Measurements from ENCODE around the gene ZNF593. TPM values are rescaled to one million over a fixed set of nuclear protein-coding genes. Genes with fewer than 3 reads are reported as not detected.

The ZNF593 gene
- total and polyA plus RNA-seq, 9 of the 15 experiments (the other 6 are each of a cell fraction or from before 2014, with no cell fraction given), result 9.8 to 334 (median 48.2) TPM

DNA sequence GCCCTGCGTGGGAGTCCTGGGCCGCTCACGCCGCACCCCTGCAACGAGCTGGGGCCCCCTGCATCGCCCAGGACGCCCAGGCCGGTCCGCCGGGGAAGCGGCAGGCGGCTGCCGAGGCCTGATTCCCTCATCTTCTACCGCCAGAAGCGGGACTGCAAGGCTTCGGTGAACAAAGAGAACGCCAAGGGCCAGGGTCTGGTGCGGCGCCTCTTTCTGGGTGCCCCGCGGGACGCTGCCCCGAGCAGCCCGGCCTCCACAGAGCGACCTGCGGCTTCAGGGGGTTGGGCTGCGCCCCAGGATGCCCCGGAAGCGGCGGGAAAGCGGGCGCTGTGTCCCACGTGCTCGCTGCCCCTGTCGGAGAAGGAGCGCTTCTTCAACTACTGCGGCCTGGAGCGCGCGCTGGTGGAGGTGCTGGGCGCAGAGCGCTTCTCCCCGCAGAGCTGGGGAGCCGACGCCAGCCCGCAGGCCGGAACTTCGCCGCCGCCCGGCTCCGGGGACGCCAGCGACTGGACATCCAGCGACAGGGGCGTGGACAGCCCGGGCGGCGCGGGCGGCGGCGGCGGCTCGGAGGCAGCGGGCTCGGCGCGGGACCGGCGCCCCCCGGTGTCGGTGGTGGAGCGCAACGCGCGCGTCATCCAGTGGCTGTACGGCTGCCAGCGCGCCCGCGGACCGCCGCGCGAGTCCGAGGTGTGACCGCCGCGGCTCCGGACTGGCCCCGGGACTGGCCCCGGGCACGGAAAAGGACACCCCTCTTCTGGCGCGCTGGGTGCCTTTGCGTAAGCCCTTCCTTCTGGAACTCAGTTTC is 8.1 kb upstream of the ZNF593 start (continued):
- TF ChIP-seq, protein P1, sequence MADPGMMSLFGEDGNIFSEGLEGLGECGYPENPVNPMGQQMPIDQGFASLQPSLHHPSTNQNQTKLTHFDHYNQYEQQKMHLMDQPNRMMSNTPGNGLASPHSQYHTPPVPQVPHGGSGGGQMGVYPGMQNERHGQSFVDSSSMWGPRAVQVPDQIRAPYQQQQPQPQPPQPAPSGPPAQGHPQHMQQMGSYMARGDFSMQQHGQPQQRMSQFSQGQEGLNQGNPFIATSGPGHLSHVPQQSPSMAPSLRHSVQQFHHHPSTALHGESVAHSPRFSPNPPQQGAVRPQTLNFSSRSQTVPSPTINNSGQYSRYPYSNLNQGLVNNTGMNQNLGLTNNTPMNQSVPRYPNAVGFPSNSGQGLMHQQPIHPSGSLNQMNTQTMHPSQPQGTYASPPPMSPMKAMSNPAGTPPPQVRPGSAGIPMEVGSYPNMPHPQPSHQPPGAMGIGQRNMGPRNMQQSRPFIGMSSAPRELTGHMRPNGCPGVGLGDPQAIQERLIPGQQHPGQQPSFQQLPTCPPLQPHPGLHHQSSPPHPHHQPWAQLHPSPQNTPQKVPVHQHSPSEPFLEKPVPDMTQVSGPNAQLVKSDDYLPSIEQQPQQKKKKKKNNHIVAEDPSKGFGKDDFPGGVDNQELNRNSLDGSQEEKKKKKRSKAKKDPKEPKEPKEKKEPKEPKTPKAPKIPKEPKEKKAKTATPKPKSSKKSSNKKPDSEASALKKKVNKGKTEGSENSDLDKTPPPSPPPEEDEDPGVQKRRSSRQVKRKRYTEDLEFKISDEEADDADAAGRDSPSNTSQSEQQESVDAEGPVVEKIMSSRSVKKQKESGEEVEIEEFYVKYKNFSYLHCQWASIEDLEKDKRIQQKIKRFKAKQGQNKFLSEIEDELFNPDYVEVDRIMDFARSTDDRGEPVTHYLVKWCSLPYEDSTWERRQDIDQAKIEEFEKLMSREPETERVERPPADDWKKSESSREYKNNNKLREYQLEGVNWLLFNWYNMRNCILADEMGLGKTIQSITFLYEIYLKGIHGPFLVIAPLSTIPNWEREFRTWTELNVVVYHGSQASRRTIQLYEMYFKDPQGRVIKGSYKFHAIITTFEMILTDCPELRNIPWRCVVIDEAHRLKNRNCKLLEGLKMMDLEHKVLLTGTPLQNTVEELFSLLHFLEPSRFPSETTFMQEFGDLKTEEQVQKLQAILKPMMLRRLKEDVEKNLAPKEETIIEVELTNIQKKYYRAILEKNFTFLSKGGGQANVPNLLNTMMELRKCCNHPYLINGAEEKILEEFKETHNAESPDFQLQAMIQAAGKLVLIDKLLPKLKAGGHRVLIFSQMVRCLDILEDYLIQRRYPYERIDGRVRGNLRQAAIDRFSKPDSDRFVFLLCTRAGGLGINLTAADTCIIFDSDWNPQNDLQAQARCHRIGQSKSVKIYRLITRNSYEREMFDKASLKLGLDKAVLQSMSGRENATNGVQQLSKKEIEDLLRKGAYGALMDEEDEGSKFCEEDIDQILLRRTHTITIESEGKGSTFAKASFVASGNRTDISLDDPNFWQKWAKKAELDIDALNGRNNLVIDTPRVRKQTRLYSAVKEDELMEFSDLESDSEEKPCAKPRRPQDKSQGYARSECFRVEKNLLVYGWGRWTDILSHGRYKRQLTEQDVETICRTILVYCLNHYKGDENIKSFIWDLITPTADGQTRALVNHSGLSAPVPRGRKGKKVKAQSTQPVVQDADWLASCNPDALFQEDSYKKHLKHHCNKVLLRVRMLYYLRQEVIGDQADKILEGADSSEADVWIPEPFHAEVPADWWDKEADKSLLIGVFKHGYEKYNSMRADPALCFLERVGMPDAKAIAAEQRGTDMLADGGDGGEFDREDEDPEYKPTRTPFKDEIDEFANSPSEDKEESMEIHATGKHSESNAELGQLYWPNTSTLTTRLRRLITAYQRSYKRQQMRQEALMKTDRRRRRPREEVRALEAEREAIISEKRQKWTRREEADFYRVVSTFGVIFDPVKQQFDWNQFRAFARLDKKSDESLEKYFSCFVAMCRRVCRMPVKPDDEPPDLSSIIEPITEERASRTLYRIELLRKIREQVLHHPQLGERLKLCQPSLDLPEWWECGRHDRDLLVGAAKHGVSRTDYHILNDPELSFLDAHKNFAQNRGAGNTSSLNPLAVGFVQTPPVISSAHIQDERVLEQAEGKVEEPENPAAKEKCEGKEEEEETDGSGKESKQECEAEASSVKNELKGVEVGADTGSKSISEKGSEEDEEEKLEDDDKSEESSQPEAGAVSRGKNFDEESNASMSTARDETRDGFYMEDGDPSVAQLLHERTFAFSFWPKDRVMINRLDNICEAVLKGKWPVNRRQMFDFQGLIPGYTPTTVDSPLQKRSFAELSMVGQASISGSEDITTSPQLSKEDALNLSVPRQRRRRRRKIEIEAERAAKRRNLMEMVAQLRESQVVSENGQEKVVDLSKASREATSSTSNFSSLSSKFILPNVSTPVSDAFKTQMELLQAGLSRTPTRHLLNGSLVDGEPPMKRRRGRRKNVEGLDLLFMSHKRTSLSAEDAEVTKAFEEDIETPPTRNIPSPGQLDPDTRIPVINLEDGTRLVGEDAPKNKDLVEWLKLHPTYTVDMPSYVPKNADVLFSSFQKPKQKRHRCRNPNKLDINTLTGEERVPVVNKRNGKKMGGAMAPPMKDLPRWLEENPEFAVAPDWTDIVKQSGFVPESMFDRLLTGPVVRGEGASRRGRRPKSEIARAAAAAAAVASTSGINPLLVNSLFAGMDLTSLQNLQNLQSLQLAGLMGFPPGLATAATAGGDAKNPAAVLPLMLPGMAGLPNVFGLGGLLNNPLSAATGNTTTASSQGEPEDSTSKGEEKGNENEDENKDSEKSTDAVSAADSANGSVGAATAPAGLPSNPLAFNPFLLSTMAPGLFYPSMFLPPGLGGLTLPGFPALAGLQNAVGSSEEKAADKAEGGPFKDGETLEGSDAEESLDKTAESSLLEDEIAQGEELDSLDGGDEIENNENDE (IDR thresholded peaks at IDR 0.05; ENCODE audit: low read depth, low read length), result no peak
- TF ChIP-seq, protein P2, sequence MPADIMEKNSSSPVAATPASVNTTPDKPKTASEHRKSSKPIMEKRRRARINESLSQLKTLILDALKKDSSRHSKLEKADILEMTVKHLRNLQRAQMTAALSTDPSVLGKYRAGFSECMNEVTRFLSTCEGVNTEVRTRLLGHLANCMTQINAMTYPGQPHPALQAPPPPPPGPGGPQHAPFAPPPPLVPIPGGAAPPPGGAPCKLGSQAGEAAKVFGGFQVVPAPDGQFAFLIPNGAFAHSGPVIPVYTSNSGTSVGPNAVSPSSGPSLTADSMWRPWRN (IDR thresholded peaks at IDR 0.05; ENCODE audit: low read depth), result no peak
- TF ChIP-seq ZNF175 (CRISPR knock-in tag; IDR thresholded peaks at IDR 0.05; ENCODE audit: low read depth), result peak; percentile 54; the same call in 1 of the 2 replicates
- TF ChIP-seq FOXP1 (CRISPR knock-in tag; IDR thresholded peaks at IDR 0.05), result peak; percentile 91
- no peak for TF ChIP-seq EWSR1 (IDR thresholded peaks at IDR 0.05; ENCODE audit: borderline replicate concordance, low read depth, partially characterized antibody)
- peak; percentile 70; the same call in 1 of the 2 replicates for TF ChIP-seq ZNF224 (CRISPR knock-in tag; IDR thresholded peaks at IDR 0.05)
- peak; percentile 64 for TF ChIP-seq TAF1 (IDR thresholded peaks at IDR 0.05; ENCODE audit: control insufficient read depth, extremely low read depth, insufficient read depth, low read length, severe bottlenecking)
- TF ChIP-seq, protein P3, sequence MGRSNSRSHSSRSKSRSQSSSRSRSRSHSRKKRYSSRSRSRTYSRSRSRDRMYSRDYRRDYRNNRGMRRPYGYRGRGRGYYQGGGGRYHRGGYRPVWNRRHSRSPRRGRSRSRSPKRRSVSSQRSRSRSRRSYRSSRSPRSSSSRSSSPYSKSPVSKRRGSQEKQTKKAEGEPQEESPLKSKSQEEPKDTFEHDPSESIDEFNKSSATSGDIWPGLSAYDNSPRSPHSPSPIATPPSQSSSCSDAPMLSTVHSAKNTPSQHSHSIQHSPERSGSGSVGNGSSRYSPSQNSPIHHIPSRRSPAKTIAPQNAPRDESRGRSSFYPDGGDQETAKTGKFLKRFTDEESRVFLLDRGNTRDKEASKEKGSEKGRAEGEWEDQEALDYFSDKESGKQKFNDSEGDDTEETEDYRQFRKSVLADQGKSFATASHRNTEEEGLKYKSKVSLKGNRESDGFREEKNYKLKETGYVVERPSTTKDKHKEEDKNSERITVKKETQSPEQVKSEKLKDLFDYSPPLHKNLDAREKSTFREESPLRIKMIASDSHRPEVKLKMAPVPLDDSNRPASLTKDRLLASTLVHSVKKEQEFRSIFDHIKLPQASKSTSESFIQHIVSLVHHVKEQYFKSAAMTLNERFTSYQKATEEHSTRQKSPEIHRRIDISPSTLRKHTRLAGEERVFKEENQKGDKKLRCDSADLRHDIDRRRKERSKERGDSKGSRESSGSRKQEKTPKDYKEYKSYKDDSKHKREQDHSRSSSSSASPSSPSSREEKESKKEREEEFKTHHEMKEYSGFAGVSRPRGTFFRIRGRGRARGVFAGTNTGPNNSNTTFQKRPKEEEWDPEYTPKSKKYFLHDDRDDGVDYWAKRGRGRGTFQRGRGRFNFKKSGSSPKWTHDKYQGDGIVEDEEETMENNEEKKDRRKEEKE (IDR thresholded peaks at IDR 0.05; ENCODE audit: borderline replicate concordance in 1 of 2, control insufficient read depth in 1 of 2, low read depth in 2 of 2, low read length in 1 of 2), result no peak
